DMS53 (cell line): Measurements from ENCODE around the gene TMEM220.
A peak's percentile ranks its signal among the peaks of the same experiment; 100 is the strongest.
"Not testable (repeated sequence)": the region's sequence is repeated elsewhere in the genome, so short reads cannot be mapped to it uniquely, and the experiment has no call there.

Experiments
- DNase-seq: peaks from one replicate; lab custom pipeline; 2025; lab: John Stamatoyannopoulos, UW

Gene TMEM220

DNA sequence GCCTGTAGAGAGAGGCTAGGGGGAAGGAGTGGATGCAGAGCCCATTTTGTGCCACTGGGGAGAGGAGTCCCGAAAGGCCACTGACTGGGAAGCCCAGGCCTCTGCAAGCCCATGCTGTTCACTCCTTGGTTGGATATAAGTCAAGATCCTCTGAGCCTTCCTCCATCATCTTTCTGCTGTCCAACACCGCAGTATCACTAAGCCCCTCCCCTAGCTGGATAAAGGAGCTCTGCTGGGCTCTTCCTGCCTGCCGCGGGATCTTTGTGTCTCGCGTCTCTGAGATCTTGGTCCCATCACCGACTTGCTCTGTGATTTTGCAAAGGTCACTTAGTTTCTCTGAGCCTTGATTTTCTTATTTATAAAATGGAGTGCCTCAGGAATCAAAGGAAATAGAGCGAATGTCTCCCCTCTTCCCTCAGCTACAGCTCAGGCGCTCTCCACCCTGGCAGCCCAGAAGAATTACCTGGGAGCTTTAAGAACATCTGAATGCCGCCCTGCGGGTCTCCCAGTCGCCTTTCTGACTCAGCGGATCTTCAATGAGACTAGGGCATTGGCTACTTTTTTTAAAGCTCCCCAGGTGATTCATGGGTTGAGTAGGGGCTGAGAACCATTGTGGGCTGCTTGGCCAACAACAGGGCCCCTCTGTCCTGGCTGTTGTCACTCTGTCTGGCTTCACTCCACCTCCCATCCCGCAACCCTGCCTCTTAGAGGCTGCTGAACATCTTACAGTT is 25.2 kb upstream of the TMEM220 start:
- no peak for DNase-seq

DNA sequence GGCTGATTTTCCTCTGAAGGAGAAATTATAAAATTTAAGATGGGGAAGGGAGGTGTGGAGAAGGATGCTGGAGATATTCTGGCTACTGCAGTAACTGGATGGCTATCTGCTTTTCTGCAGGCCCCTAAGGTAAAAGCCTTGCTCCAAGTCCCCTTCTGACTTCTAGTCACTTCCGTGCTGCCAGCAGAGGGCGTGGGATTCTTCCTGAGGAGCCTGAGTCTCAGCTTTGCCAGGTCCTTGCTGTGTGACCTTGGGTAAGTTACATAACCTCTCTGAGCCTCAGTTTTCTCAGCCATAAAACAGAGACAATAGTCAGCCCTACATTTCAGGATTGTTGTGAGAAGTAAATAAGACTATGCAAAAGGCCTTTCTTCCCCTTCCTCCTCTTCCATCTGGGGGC is 24.3 kb upstream of the TMEM220 start:
- DNase-seq, result peak; percentile 14

DNA sequence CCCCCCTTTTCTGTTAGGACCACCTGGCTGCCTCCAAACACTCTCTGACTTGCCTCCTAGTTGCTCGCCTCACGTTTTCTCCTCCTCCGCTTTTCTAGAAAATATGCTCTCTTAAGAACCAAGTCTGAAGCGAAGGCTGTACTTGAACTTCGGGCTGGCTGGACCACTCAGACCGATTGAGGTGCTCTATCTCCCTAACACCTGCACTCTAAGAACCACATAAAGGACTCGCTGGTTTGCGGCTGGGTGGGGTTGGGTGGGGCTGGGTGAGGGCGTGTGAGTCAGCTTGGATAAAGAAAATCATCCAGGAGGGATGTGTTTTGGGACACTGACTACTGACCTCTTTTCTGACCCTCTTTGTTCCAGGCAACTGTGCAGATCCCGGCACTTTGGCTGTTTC is 22.9 kb upstream of the TMEM220 start:
- no peak for DNase-seq

DNA sequence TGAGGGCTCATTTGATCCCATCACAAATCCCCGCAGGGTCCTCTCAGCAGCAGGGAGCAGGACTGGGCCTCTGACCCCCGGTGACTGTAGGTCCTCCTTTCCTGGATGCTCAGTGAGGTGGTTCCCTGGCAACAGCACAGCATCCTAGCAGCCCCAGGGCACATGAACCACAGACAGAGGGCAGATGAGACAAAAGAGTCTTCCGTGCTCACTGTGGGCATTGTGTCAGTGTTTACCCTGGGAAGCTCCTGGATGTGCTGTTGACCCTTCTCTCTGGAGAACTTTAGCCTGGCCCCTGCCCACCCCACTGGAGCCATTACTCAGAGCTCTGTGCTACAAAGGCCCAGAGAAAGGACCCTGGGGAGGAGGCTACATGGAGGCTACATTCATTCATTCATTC is 21.7 kb upstream of the TMEM220 start:
- no peak for DNase-seq

DNA sequence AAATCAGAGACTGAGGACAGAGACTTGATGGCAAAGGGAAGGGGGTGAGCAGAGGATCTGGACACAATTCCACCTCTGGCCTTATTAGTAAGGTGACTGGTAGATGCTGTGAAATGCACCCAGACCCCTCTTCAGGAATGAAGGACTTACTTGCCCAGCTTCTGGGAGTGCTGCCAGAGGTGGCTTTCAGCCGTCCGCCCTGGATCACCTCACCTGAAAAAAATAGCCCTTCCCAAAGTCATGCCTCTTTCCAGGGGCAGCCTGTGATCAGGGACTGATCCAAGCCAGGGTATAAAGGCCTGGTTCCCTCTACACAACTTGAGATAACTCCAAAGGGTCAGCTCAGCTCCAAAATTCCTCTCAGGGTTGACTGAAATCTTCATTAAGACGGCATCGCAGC is 20.4 kb upstream of the TMEM220 start:
- DNase-seq, result no peak

DNA sequence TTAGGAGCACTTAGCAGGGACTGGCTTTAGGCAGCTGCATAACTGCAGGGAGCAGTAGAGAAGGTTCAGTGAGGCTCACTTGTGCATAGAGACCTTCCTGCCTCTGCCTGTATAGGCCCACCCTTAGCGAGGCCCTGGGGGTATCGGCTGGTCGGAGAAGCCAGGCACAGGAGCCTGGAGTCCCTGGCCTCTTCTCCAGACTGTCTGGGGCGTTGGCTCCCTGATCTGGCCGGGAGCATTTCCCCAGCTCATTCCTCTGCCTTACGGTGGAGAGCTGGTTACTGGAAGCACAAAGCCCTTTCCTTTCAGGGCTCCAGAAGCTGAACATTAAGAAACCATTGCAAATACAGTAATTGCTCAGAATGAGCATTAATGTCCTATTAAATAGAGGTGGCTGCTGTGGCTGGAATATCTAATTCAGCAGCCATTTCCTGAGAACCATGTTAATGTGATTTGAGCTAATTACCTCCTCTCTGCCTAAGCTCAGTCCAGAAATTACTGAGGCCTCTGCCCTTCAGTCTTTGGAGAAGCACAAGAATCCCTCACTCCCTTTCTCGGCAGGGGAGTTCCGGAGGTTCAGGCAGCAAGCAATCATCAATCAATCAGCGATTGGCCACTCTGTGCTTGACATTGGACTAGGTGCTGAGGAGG is 18.8 kb upstream of the TMEM220 start:
- no peak for DNase-seq

DNA sequence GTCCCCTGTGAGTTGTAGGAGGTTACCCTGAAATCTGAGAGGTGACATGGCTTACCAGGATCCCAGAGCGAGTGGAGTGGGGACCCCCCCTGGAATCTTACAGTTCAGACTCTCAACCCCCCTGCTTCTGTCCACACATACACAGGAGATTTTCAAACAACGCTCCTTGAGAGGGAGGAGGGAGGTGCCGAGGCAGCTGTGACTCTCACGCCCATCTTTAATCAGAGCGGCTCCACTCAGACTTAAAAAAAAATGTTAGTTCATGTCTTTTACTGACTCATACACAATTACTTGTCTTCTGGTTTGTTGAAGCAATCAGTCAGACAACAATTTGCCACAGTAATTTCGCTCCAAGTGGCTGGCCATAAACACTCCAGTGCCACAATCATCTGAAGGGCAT is 15.4 kb upstream of the TMEM220 start:
- DNase-seq, result no peak

DNA sequence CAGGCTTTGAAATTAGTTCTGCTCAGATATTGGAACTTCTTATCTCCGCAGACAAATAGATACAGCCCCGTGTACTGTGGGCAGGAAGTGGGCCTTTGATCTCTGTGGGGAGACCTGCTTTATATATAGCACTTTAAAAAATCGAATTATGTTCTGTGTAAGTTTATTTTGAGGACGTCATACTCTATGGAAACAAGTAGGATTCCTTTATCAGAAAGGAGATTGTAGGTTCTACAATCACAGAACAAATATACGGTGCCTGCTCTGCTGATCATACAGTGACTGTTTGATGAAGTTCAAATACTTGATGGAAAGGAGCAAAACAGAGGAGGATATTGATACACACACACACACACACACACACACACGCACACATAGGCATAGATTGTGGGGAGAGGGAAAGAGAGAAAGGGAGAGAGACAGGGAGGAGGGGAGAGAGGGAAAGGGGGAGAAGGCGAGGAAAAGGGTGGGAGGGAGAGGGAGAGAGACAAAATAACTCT is 14.7 kb upstream of the TMEM220 start:
- DNase-seq, result no peak

DNA sequence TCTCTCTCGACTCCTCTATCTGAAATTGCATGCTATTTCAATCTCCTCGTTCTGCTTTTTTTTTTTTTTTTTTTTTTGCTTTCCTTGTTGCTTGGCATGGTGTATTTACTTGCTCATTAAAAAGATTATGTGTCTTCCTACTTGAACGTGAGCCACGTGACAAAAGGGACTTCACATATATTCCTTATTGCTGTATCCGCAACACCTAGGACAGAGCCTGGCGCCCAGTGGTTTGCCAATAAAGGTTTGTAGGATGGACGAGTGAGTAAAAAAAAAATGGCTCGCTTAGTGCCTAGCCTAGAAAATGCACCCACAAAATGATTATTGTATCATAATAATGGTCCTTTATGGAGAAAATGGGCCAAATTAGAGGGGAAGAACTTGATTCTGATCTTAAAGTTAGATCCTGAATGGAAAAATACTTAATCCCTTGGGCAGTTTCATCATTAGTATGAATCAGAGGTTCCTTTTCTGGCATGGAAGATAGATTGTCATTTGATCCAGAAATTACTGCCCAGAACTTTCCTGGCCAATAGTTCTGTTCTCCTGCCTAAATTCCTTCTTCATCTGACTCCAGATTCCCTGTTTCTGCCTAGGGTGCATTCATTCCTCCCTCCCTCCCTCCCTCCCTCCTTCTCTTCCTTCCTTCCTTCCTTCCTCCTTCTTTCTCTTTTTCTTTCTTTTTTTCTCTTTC is 13.6 kb upstream of the TMEM220 start:
- DNase-seq, result no peak

DNA sequence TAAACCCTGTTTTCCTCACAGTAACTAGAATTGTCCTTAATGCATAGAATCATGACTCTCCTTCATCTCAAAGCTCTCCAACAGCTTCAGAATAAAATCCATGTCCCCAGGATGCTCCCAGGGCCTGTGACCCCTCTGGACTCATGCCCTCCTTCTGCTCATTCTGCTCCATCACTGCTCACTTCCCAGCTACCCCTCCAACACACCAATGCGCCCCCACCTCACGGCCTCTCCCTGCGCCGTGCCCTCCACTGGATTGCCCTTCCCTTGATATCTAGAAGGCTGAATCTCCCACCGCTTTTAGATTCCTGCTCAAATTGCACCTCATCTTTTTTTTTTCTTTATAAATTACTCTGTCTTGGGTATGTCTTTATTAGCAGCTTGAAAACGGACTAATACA is 12.6 kb upstream of the TMEM220 start:
- no peak for DNase-seq

DNA sequence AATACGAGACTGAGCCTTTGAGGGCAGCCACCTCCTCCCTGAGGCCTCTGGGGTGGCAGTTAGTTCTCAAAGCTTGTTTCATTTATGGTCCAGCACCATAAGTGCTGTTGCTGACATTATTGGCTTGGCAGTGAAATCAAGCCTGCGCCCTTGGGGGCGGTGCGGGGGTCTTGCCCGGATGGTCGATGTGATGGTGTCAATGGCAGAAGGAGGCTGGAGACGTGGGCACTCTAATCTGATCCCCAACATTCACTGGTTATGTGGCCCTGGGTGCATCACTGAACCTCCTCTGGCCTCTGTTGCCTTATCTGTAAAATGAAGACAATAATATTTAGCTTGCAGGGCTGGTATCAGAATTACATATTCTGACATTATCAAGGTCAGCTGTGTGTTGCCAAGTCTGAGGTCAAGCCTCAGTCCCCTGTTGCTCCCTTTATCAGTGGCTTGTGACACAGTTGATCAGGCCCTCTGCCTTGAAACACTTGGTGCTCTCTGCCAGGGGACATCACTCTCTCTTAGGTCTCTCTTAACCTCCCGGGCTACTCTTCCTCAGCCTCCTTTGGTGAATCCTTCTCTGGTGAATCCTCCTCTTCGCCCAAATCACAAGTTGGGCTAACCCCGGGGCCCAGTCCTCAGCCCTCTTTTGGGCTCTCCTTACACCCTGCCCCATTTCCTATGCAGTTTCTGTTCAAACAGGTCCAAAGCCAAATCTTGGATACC is 11.8 kb upstream of the TMEM220 start:
- no peak for DNase-seq

DNA sequence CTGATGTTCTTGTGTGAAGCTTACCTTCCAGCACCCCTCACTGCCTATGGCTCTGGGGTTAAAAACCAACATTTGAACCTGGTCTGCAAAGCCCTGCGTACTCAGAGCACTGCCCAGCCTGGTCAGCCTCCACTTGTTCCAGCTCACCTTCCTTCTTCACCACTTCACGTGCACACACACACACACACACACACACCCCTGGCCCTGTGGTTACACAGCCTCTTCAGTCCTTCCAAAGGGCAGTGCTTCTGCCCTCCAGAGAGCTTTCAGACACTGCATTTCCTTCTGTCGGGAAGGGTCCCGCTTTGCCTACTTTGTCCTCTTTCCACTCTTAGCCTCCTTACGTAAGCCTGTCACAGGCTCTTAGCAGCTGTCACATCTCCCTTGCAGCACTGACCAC is 9.6 kb upstream of the TMEM220 start:
- DNase-seq, result no peak

DNA sequence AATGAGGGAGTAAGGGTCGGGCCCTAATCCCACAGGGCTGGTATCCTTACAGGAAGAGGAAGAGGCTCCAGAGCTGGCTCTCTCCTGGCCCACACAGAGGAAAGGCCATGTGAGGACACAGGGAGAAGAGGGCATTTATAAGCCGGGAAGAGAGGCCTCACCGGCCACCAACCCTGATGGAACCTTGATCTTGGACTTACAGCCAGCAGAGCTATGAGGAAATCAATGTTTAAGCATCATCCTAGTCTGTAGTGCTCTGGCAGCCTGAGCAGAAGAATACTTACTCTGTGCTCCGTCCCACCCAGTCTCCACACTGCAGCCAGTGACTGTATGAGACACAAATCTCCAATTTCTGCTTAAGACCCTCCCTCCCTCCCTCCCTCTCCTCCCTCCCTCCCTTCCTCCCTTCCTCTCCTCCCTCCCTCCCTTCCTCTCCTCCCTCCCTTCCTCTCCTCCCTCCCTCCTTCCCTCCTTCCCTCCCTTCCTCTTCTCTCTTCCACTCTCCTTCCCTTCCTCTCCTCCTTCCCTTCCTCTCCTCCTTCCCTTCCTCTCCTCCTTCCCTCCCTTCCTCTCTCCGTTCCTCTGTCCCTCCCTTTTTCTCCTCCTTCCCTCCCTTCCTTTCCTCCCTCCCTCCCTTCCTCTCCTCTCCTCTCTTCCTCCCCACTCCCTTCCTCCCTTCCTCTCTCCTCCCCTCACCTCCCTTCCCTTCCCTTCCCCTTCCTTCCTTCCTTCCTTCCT is 8.9 kb upstream of the TMEM220 start:
- no peak for DNase-seq

DNA sequence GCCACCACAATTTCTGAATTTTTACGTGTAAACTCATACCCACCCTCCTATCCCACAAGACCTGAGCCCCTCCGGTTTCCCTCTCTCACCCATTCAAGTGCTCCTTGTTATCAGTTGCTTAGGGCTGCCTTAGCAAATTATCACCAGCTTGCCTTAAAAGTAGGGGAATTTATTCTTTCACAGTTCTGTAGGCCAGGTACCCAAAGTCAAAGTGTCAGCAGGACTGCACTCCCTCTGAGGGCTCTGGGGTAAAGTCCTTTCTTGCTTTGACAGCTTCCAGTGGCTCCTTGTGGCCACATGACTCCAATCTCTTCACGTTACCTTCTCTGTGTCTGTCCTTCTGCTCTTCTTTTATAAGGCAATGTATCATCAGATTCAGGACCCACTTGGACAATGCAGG is 7.9 kb upstream of the TMEM220 start:
- no peak for DNase-seq

DNA sequence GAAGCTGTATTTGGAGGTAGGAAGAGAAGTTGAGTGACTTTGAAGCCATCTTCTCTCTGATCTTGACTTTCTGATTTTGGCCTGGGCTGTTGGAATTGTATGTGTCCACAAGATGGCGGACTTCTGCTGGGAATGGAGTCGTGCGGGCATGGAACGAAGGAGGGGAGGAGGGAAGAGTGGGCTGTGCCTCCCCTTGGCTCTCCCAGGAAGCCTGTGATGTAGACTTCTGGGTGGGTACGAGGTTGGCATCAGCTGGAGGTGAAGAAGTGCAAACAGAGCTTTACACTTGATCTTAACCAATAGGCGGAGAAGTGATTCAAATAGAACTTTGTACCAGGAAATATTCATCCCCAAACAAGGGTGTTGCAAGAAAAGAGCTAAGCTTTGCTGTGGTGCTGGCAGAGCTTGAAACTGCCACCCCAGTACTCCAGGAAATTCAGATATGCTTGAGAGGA is 7.4 kb upstream of the TMEM220 start:
- peak; percentile 22 for DNase-seq

DNA sequence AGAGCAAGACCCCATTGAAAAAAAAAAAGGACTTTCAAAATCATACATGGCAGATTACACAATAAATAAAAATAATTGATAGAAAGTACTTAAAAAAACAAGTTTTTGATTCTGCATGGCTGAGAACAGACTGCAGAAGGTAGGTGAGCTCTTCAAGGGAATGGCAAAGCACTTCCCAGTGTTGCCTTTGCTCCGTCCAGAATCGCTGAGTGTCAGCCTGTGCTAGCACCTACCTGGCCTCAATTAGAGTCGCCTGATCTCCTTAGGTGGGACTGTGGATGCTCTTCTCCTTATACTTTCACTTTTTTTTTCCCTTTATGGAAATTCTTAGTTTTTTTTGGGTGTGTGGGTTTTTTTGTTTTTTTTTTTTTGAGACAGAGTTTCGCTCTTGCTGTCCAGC is 6.0 kb upstream of the TMEM220 start:
- DNase-seq, result no peak

DNA sequence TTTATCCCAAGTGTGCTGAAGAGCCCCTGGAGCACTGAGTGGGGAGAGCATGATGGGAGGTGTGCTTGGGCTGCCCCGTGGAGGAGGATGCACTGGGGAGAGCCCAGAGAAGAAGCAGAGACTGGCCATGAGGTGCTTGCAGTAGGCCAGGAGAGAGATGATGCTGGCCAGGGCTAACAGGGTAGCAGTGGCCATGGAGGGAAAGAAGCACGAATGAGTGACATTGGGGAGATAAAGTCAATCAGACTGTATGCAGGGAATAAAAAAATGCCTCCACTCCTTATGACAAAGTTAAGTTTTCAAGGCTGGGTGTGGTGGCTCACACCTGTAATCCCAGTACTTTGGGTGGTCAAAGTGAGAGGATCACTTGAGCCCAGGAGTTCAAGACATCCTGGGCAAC is 5.4 kb upstream of the TMEM220 start:
- no peak for DNase-seq

DNA sequence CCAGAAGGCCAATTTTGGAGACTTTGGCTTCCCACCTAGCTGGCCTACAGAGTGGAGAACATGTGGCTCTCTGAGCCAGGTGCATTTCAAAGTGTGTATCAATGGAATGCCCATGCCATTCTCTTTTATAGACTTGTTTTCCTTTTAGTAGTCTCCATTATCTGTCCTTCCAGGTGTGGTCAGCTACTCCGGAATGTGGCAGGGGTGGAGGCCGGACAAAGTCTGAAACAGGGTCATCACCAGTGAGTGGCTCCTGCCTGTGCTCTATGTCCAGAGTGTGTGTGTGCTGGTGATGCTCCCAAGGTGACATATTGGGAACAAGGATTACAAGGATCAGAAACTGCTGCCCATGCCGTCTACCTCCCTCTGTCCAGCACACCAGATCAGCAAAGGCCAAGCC is 3.8 kb upstream of the TMEM220 start:
- no peak for DNase-seq

DNA sequence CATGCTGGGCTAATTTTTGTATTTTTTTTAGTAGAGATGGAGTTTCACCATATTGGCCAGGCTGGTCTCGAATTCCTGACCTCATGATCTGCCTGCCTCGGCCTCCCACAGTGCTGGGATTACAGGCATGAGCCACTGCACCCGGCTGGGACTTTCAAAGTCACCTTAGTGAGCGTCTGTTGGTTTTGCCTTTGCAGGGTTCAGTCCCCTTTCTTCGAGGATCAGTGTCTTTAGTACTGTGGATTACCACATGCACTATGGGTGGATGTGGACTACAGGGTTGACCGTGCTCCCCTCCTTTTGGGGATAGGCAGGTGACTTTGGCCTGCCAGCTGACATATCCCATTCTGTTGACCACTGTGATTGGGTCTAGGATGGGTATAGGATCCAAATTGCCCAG is 2.3 kb upstream of the TMEM220 start:
- DNase-seq, result not testable (repeated sequence)

DNA sequence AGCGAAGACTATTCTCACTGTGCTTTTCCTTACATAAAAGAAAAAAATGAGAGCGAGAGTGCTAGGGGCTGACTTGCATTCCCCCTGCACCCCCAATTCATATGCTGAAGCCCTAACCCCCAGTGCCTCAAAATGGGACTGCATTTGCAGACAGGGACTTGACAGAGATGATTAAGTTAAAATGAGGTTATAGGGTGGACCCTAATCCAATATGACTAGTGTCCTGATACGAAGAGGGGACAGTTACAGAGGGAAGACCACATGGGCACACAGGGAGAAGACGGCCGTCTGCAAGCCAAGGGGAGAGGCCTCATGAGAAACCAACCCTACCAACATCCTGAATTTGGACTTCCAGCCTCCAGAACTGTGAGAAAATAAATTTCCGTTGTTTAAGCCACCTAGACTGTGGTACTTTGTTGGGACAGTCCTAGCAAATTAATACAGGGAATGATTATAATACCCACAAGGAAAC is 1.6 kb upstream of the TMEM220 start:
- no peak for DNase-seq

DNA sequence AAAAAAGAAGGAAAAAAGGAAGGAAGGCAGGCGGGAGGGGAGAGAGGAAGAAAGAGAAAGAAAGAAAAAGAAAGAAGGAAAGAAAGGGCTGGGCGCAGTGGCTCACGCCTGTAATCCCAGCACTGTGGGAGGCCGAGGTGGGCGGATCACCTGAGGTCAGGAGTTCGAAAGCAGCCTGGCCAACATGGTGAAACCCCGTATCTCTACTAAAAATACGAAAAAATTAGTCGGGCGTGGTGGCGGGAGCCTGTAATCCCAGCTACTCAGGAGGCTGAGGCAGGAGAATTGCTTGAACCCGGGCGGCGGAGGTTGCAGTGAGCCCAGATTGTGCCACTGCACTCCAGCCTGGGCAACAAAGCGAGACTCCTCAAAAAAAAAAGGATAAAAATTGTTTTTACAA is 424 bp upstream of the TMEM220 start:
- DNase-seq, result not testable (repeated sequence)
